HepG2 (cell line): Measurements from ENCODE around the gene UNC5B.

Experiments
- CREB1 ChIP-seq, 2 experiments: fragments of 450-650 bp in 1 of 2; IDR thresholded peaks; 2 replicates each; pipeline ENCODE4 v1.6.1; 2016 to 2017; ENCODE audit warnings: control low read depth in 1 of 2, mild to moderate bottlenecking in 1 of 2, missing compliant biosample characterization in 1 of 2, missing genetic modification characterization in 1 of 2
- CTCF ChIP-seq: sonication (generic); formaldehyde crosslinking; IDR thresholded peaks from 2 replicates; pipeline ENCODE4 v1.5.0; 2020; ENCODE audit warnings: mild to moderate bottlenecking, missing genetic modification reagents, moderate library complexity
- FOXO4 ChIP-seq: sonication (generic); formaldehyde crosslinking; conservative IDR thresholded peaks from 2 replicates; pipeline ENCODE4 v1.8.1; 2023; ENCODE audit warnings: missing genetic modification reagents
- NFYC ChIP-seq: IDR thresholded peaks from 2 replicates; pipeline ENCODE4 v1.6.1; 2016; ENCODE audit warnings: missing genetic modification reagents, missing compliant biosample characterization
- THAP7 ChIP-seq: sonication (generic); formaldehyde crosslinking; IDR thresholded peaks from 2 replicates; pipeline ENCODE4 v1.8.1; 2023; ENCODE audit warnings: mild to moderate bottlenecking, missing genetic modification reagents
- ZNF143 ChIP-seq: sonication (generic); formaldehyde crosslinking; IDR thresholded peaks from 2 replicates; pipeline ENCODE4 v1.4.0; 2020; ENCODE audit warnings: missing genetic modification reagents
- ZNF878 ChIP-seq: sonication (generic); formaldehyde crosslinking; IDR thresholded peaks from 2 replicates; pipeline ENCODE4 v1.8.1; 2023; ENCODE audit warnings: mild to moderate bottlenecking, missing genetic modification reagents, moderate library complexity

GRCh38 chr10:71299071-71299785 lies 86.9 kb downstream of the UNC5B start:
- TF ChIP-seq ZNF878 (CRISPR knock-in tag) (no peak), CTCF (no peak), ZNF143 (no peak), CREB1 (IDR thresholded peaks at IDR 0.05) (no peak), CREB1 (CRISPR knock-in tag; IDR thresholded peaks at IDR 0.05) (no peak), NFYC (CRISPR knock-in tag) (no peak), THAP7 (no peak), FOXO4 (CRISPR knock-in tag) (no peak)
